Gastrocnemius medialis (tissue), 4 donors: Measurements from ENCODE around the gene MYZAP.

ENCODE experiments used
- POLR2A ChIP-seq, 2 donors: fragments of 450-650 bp; IDR thresholded peaks; one replicate each; pipeline ENCODE4 v1.6.1; 2017; ENCODE audit warnings: antibody characterized with exemption in 2 of 2, mild to moderate bottlenecking in 2 of 2, moderate library complexity in 2 of 2
- TF ChIP-seq, protein P1 (sequence below), 5 experiments: fragments of 450-650 bp in 3 of 5; fragments of 200-600 bp in 2 of 5; sonication (generic) in 2 of 5; IDR thresholded peaks in 4 of 5; conservative IDR thresholded peaks in 1 of 5; 1 replicate in 4 of 5; 2 replicates in 1 of 5; pipeline ENCODE4 v1.5.1; 2016 to 2019; ENCODE audit warnings: antibody characterized with exemption in 5 of 5, mild to moderate bottlenecking in 3 of 5, moderate library complexity in 3 of 5

DNA sequence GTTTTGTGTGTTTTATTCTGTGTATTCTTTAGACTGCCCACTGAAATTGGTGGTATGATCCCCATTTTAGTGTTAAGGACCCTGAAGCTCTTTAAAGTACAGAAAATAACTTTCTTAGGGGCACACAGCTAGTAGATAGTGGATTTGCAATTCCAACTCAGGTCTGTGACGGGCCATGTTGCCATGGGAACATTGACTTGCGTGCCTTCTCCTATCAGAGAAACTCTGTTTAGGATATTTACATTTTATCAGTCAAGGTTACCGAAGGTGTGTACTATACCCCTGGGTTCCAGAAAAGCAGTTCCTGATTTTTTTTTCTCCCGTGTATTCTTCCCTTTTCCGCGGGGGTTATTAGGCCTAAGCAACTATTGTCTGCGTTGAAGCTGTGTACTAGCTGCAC lies 19.4 kb downstream of the MYZAP start:
- TF ChIP-seq, protein P1, sequence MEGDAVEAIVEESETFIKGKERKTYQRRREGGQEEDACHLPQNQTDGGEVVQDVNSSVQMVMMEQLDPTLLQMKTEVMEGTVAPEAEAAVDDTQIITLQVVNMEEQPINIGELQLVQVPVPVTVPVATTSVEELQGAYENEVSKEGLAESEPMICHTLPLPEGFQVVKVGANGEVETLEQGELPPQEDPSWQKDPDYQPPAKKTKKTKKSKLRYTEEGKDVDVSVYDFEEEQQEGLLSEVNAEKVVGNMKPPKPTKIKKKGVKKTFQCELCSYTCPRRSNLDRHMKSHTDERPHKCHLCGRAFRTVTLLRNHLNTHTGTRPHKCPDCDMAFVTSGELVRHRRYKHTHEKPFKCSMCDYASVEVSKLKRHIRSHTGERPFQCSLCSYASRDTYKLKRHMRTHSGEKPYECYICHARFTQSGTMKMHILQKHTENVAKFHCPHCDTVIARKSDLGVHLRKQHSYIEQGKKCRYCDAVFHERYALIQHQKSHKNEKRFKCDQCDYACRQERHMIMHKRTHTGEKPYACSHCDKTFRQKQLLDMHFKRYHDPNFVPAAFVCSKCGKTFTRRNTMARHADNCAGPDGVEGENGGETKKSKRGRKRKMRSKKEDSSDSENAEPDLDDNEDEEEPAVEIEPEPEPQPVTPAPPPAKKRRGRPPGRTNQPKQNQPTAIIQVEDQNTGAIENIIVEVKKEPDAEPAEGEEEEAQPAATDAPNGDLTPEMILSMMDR (IDR thresholded peaks at IDR 0.05 in 4 of 5, conservative IDR thresholded peaks at IDR 0.05 in 1 of 5), result no peak
- TF ChIP-seq POLR2A (IDR thresholded peaks at IDR 0.05), result no peak
